Keratinocyte (primary cell): ENCODE results near the gene STARD5. TPM values are rescaled to one million over a fixed set of nuclear protein-coding genes. Genes with fewer than 3 reads are reported as not detected.

Experiments used
- DNase-seq: peaks from one replicate; pipeline ENCODE4 v3.0.0-alpha.2; 2011; ENCODE audit warnings: low read depth, missing footprints, low spot score
- FAIRE-seq: peaks from 2 replicates; lab custom pipeline; 2011; peaks lifted over from hg19 to GRCh38; lab: Jason Lieb, UNC
- H2AFZ ChIP-seq: 2 replicates; pipeline ENCODE4 v1.6.0; 2012; ENCODE audit warnings: low read length, control low read depth, inconsistent platforms; ENCODE audit not compliant: control insufficient read depth
- H3K27ac ChIP-seq: 2 replicates; pipeline ENCODE4 v1.5.1; 2011; ENCODE audit warnings: low read length; ENCODE audit not compliant: control insufficient read depth, insufficient read depth
- H3K27me3 ChIP-seq: 3 replicates; pipeline ENCODE4 v1.6.0; 2011; ENCODE audit warnings: low read length; ENCODE audit not compliant: control insufficient read depth, insufficient read depth; ENCODE audit errors: extremely low read depth
- H3K36me3 ChIP-seq, 2 experiments: 2 replicates in 1 of 2; 3 replicates in 1 of 2; pipeline ENCODE4 v1.5.1; 2011; ENCODE audit warnings: low read length in 2 of 2, mild to moderate bottlenecking in 1 of 2; ENCODE audit not compliant: control insufficient read depth in 2 of 2, insufficient read depth in 2 of 2; ENCODE audit errors: extremely low read depth in 1 of 2
- H3K4me1 ChIP-seq: 3 replicates; pipeline ENCODE4 v1.5.1; 2011; ENCODE audit warnings: low read length; ENCODE audit not compliant: control insufficient read depth, insufficient read depth; ENCODE audit errors: extremely low read depth
- H3K4me2 ChIP-seq: 3 replicates; pipeline ENCODE4 v1.6.0; 2011; ENCODE audit warnings: low read depth, low read length; ENCODE audit not compliant: control insufficient read depth, insufficient read depth; ENCODE audit errors: extremely low read depth
- H3K4me3 ChIP-seq, 3 experiments: fragments of 200-600 bp in 1 of 3; sonication (generic) in 1 of 3; 2 replicates in 2 of 3; 3 replicates in 1 of 3; pipeline ENCODE4 v1.5.1; 2011 to 2016; ENCODE audit warnings: low read length in 3 of 3, mild to moderate bottlenecking in 3 of 3, control low read depth in 2 of 3, inconsistent platforms in 1 of 3, low read depth in 1 of 3, mixed read lengths in 1 of 3, mixed run types in 1 of 3, moderate library complexity in 1 of 3; ENCODE audit not compliant: control insufficient read depth in 2 of 3, insufficient read depth in 2 of 3; ENCODE audit errors: extremely low read depth in 1 of 3
- H3K79me2 ChIP-seq: 2 replicates; pipeline ENCODE4 v1.6.0; 2012; ENCODE audit warnings: low read length; ENCODE audit not compliant: control insufficient read depth, insufficient read depth
- H3K9ac ChIP-seq: 3 replicates; pipeline ENCODE4 v1.6.0; 2011; ENCODE audit warnings: low read length; ENCODE audit not compliant: control insufficient read depth, insufficient read depth; ENCODE audit errors: extremely low read depth
- H3K9me1 ChIP-seq: 3 replicates; pipeline ENCODE4 v1.6.0; 2011; ENCODE audit warnings: low read length; ENCODE audit not compliant: control insufficient read depth, insufficient read depth; ENCODE audit errors: extremely low read depth
- H3K9me3 ChIP-seq: 2 replicates; pipeline ENCODE4 v1.5.1; 2012; ENCODE audit warnings: low read depth, low read length; ENCODE audit not compliant: control insufficient read depth
- H4K20me1 ChIP-seq: 3 replicates; pipeline ENCODE4 v1.6.0; 2011; ENCODE audit warnings: low read length; ENCODE audit not compliant: control insufficient read depth, insufficient read depth; ENCODE audit errors: extremely low read depth
- CTCF ChIP-seq, 3 experiments: IDR thresholded peaks in 1 of 3; conservative IDR thresholded peaks in 1 of 3; optimal IDR thresholded peaks in 1 of 3; 2 replicates in 2 of 3; 3 replicates in 1 of 3; pipeline versions ENCODE3 to v1.5.1; 2011; ENCODE audit warnings: low read length in 3 of 3, mild to moderate bottlenecking in 3 of 3, moderate library complexity in 2 of 3, control low read depth in 1 of 3, inconsistent platforms in 1 of 3; ENCODE audit not compliant: insufficient read depth in 2 of 3; ENCODE audit errors: extremely low read depth in 1 of 3
- EZH2 ChIP-seq: IDR thresholded peaks from one replicate; pipeline ENCODE4 v1.6.1; 2012; ENCODE audit warnings: inconsistent platforms, mild to moderate bottlenecking, low read length, moderate library complexity
- dilution Hi-C: fragments of 300-500 bp; cut with MboI; formaldehyde crosslinking; loops from one replicate; pipeline ENCODE4 v1.7.0; 2020; ENCODE audit warnings: low sequenced_read_pairs; ENCODE audit not compliant: extremely low pct_ligation_motif_present
- polyA plus RNA-seq, 5 experiments: library from polyadenylated mRNA; depleted of rRNA in 3 of 5; stranded (reverse) in 3 of 5; stranded (forward) in 1 of 5; unstranded in 1 of 5; fragments of >200 nt; gene quantifications; 1 replicate in 1 of 5; 2 replicates in 3 of 5; 3 replicates in 1 of 5; pipeline versions ENCODE4 v1.2.1 to v1.2.3, GENCODE V29; 2011 to 2012; ENCODE audit warnings: missing spikeins in 2 of 5, low read depth in 1 of 5, low replicate concordance in 1 of 5

Gene STARD5
- polyA plus RNA-seq, 1 donor (not counting 4 experiments of a cell fraction or from before 2014, with no cell fraction given), result 38.8 TPM

GRCh38 chr15:81271761-81272644 lies 51.9 kb downstream of the STARD5 start:
- Histone ChIP-seq H3K27ac (no peak overlapping the region), H3K9me1 (no peaks in the 10 kb centered on the region), H4K20me1 (no peaks in the 10 kb centered on the region), H3K27me3 (no peaks in the 10 kb centered on the region), H3K9ac (no peak overlapping the region), H3K4me2 (no peak overlapping the region), H3K79me2 (no peaks in the 10 kb centered on the region), H3K9me3 (no peaks in the 10 kb centered on the region), H2AFZ (no peak overlapping the region), H3K4me1 (no peaks in the 10 kb centered on the region), H3K4me3 (no peak overlapping the region), H3K36me3 (no peaks in the 10 kb centered on the region)
- DNase-seq (no peak), FAIRE-seq (no peak)
- no peak for TF ChIP-seq CTCF (optimal IDR thresholded peaks at IDR 0.05 in 1 of 3, IDR thresholded peaks at IDR 0.05 in 1 of 3, conservative IDR thresholded peaks at IDR 0.05 in 1 of 3; ENCODE audit: extremely low read depth in 1 of 3, insufficient read depth in 2 of 3, low read length in 3 of 3)
- TF ChIP-seq EZH2, result no peak
- dilution Hi-C loops, result no loop called here

- no peaks in the 10 kb centered on the region for H3K9me1 ChIP-seq
- H3K36me3 ChIP-seq, result no peaks in the 10 kb centered on the region
- no peak overlapping the region for H3K4me3 ChIP-seq
- DNase-seq (no peak), FAIRE-seq (no peak)
- H3K79me2 ChIP-seq, result no peaks in the 10 kb centered on the region
- no peak overlapping the region for H2AFZ ChIP-seq
- peaks cover 4% of the 10 kb centered on the region for H3K4me1 ChIP-seq
- H3K27me3 ChIP-seq, result no peaks in the 10 kb centered on the region
- no peaks in the 10 kb centered on the region for H3K9me3 ChIP-seq
- no peak overlapping the region for H3K9ac ChIP-seq
- TF ChIP-seq EZH2, result no peak
- no peak for TF ChIP-seq CTCF (optimal IDR thresholded peaks at IDR 0.05 in 1 of 3, IDR thresholded peaks at IDR 0.05 in 1 of 3, conservative IDR thresholded peaks at IDR 0.05 in 1 of 3; ENCODE audit: extremely low read depth in 1 of 3, insufficient read depth in 2 of 3, low read length in 3 of 3)
- H4K20me1 ChIP-seq, result no peaks in the 10 kb centered on the region
- no peak overlapping the region for H3K4me2 ChIP-seq
- dilution Hi-C loops, result no loop called here
- no peak overlapping the region for H3K27ac ChIP-seq
Observed at GRCh38 chr15:81270781-81271491, 53.0 kb downstream of the STARD5 start.
